MV-4-11 (cell line): ENCODE measurements around the gene GRIK4.

Source experiments
- DNase-seq: peaks from one replicate; lab custom pipeline; 2025; lab: John Stamatoyannopoulos, UW

GRIK4 gene

GRCh38 chr11:120668537-120668936 lies 157.0 kb downstream of the GRIK4 start:
- DNase-seq: no peak

DNA sequence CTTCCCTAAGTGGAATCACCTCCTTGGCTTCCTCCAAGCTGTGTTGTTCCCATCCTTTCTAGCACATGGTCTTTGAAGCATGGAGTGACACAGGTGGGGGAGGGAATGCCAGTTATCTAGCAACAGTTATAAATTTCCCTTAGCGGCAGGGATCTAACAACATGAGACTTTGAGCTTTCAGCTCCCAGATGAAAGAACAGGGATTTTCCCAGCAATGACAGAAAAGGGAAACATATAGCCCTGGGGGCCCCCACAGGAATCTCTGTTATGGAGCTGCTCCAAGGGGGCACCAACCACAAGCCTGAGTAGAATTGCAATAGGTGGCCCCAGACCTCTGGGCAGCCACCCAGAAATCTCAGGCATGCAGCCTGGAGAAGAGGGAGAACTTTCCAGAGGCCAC lies 163.0 kb downstream of the GRIK4 start:
- no peak for DNase-seq

DNA sequence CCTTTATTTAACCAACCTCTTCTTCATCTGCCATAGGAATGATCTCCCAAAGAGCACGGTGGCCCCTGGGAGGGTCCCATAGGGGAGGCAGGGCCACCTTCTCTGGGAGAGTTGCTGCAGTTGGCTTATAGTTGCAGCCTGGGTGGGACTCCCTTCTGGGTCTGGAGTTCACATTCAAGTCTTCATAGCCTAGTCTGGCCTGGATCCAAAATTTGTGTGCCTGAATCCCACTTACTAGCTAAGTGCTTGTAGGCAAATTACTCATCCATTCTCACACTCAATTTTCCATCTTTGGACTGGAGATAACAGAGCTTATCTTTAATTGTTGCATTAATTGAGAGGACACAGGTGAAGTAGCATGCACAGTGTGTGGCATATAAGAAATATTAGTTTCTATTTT lies 163.6 kb downstream of the GRIK4 start:
- no peak for DNase-seq

DNA sequence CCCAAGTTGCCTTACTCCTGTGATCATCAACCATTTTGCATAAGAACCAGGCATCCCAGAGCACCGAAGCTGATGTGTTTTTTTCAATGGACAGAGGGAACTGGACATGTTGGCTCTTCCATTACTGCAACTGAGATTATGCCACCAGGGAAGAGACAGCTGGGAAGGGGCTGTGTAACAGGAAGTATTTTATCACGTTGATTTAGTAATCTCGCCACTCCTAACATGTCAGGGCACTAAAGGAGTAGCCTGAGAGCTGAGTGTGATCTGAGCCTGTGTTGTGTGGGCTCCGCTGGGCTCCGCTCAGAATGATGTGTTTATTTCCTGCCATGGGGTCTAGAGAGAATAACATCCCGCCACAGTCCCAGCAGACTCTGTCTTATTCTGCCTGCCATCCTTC lies 165.4 kb downstream of the GRIK4 start:
- DNase-seq: no peak

DNA sequence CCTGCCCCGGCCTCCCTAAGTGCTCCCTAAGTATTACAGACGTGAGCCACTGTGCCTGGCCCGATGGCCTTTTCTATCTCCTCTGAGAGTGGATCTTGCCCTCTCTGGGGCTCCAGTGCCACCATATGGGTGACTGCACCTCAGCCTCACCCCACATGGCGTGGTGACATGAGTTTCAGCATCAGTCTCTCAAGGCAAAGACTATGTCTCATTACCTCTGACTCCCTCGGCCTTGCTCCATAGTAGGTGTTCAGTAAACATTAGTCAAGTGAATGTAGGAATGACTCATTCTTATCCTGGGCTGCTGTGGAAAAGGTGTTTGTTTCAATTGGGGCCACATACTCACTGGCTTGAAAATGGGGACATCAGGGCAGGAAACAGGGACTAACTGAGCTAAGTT lies 168.8 kb downstream of the GRIK4 start:
- DNase-seq: no peak

DNA sequence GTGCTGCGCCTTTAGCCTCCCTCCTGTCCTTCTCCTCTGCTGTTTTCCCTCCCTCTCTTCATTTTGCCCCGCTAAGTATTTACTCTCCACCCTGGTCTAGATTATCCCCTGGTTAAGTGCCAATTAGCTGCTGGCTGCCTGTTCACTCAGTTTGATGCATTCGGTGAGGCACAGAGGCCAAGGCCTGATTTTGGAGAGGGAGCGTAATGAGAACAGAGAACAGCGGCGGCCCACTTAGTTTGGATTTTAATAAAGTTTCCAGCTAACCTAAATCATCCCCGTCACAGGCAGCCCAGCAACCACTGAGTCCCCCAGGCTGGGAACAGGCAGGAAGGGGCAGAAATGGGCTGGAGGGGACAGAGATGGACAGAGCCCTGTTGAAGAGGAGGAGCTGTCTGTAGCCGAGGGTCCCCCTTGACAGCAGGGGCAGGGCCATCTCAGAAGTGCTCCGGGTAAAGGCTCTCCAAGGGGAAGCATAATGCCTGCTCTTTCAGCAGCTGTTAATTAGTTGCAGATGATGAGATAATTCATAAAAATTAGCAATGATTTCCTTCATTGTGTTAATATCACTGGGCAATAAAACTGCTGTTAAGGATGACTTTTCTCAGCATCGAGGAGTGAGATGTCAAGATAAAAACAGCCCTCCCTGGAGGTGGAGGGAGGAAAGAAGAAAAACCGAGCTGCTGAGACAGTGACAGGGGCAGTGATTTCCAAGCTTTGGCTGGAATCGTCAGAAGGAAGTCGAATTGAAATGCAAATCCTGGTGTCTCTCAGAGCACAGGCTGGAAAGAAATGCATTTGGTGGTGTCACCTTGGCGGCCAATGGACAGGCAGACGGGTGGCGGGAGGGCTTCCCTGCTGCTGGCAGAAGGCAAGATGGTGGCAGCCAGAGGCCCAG lies 170.1 kb downstream of the GRIK4 start:
- no peak for DNase-seq

- no peak for DNase-seq
Observed at GRCh38 chr11:120682332-120682649, 170.7 kb downstream of the GRIK4 start.

- no peak for DNase-seq
Observed at GRCh38 chr11:120682866-120683265, 171.3 kb downstream of the GRIK4 start.

GRCh38 chr11:120686516-120686915 lies 175.0 kb downstream of the GRIK4 start:
- DNase-seq: no peak

GRCh38 chr11:120688163-120688562 lies 176.6 kb downstream of the GRIK4 start:
- peak; percentile 66 for DNase-seq

DNA sequence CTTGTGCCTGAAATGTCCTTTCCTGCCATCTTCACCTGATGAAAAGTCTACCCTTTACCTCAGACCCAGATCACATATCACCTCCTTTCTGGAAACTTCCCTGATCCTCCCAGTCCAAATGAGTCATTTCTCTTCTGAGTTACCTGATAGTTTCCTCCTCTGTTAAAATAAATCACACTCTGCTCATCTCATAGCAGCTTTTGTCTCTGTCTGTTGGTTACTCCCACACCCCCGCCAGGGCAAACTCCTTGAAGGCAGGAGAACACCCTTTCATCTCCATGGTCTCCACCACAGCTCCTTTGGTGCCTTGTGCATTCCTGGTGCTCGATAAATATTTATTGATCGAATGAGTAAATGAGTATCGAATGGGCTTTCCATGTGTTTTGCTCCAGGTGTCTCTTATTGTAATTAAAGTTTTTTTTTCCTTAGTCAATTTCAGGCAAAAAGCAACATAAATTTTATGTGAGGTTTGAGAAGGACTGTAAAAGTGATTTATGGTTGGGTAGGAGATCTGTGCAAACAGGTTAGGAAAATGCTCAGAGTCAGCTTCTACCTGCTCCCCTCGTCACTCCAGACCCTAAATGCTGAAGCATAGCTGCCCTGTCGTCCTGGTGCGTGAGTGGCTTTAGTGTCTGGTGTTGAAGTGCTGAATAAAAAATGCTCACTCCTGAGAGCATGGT lies 178.2 kb downstream of the GRIK4 start:
- DNase-seq: no peak

- DNase-seq: no peak
Observed at GRCh38 chr11:120690406-120690805, 178.9 kb downstream of the GRIK4 start.

DNA sequence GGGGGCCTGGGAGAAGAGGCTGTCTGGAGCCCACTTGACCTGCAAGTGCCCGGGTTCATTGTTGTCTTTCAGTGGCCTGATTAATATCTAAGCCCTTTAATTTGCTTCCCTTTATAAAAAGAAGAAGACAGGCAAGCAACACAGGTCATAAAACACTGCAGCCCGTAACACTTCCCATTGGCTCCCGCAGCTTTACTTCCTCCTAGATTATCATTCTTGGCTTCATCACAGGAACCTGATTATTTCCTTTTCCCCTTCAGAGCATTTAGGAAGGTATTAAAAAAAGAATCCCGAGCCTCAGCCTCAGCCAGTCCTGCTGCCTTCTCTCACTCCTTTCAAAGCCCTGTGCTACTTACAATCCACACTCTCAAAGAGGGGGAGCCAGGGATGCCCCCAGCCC lies 183.2 kb downstream of the GRIK4 start:
- peak; percentile 12 for DNase-seq

GRCh38 chr11:120695426-120695825 lies 183.9 kb downstream of the GRIK4 start:
- no peak for DNase-seq

- DNase-seq: no peak
Observed at GRCh38 chr11:120695939-120696338, 184.4 kb downstream of the GRIK4 start.

DNA sequence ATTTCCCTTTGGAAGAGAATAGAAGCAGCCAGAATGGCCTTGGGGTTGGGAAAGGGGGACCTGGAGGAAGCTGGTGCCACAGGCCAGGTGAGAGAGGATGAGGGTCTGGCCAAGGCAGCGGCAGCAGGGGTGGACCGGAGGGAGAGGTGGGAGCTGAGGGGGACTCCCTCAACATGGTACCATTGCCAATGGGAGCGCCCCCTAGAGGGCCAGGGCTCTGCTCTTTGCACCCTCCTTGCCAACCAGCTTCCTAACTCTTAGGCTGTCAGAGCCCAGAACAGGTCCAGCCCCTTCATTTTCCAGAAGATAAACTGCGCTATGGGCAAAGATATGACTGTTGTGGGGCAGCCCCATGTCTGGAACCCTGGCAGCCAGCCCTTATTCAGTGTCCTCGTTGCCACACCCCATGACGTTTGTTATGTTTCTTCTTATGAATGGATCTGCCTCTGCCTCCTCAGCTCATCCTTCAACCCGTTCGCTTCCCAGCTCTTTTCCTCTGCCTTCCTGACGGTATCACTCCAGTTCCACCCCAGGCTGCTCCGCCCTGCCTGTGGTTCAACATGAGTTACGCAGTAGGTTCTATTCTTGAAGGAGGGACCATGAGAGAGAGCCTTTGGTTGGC lies 185.2 kb downstream of the GRIK4 start:
- DNase-seq: no peak

DNA sequence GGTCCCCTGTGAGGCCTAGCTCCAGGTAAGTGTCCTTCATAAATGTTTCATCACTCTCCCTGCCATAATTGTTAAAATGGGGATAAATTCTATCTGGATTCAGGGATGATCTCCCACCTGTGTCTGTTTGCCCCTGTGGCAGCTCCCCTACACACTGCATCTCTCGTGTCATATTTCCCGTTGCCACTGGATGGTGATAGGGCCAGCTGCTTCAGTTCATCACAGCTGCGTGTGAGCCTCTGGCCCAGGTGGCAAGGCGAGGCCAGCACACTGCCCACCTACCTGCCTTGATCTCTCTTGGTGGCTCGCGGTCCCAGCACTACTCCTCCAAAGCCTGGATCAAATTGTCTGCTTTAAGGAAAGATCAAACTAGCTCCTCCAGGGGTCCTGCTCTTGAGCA lies 187.4 kb downstream of the GRIK4 start:
- DNase-seq: no peak

- peak; percentile 51 for DNase-seq
Observed at GRCh38 chr11:120702656-120703055, 191.1 kb downstream of the GRIK4 start.

DNA sequence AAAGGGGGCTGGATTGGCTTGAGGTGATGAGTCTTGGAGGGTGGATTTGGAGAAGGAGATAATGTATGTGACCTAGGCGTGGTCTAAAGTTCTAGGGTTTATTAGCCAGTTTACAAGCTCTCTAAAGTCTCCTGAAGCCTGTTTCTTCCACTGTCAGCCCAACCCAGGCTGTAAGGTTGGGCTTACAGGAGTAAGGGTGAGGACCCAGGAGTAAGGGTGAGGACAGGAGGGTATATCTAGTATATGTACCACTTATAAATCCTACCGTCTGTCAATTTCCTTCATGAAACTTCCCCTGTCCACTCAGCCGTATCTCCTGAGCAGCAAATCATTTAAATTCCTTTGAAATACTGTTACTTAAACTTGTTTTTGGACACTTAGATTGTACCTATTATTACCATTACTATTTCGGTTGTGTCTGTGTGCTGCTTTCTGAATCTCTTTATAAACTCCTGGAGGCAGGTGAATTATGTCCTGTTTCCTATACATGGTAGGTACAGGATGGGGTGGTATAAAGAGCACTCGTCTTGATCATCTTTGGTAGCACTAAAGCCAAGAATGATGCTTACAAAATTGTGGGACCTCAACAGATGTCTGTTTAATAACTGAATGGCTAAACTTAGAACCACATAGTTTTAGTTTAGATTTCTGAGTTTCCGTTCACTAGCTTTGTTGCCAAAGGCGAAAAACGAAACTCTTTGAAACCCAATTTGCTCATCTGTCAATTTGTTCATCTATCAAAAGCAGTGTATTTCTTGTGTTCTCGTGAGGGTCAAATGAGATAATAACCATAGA lies 192.0 kb downstream of the GRIK4 start:
- DNase-seq: no peak

DNA sequence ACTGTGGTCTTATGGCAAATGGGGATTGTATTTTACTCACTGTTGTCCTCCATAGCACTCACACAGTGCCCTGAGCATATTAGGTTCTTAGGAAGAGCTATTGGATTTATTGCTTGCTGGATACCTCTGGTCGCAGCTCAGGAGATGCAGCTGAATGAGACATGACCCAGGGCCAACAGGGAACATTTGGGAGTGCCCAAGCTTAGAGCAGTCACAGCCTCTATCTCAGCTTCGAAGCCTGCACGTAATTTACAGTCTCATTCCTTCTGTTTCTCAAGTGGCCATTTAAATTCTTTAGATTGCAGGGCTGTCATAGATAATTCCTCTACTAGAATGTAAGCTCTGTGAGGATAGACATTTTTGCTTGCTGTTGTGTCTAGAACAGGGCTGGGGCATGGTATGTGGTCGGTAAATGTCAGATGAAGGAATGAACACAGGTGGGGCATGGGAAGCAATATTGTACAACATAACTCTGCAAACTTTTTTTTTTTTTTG lies 192.8 kb downstream of the GRIK4 start:
- DNase-seq: no peak

GRCh38 chr11:120706257-120706656 lies 194.7 kb downstream of the GRIK4 start:
- DNase-seq: no peak

- DNase-seq: no peak
Observed at GRCh38 chr11:120707098-120707497, 195.6 kb downstream of the GRIK4 start.
